Lower leg skin (tissue), 3 donors: ENCODE data around the gene DGUOK.

Experiments used
- CTCF ChIP-seq, 3 donors: fragments of 450-650 bp; IDR thresholded peaks; one replicate each; pipeline ENCODE4 v1.5.1; 2016; ENCODE audit warnings: antibody characterized with exemption in 3 of 3, mild to moderate bottlenecking in 3 of 3, moderate library complexity in 2 of 3
- POLR2A ChIP-seq, 2 donors: fragments of 450-650 bp; IDR thresholded peaks; one replicate each; pipeline ENCODE4 v1.6.1; 2016 to 2017; ENCODE audit warnings: antibody characterized with exemption in 2 of 2, mild to moderate bottlenecking in 1 of 2, moderate library complexity in 1 of 2

- TF ChIP-seq CTCF (IDR thresholded peaks at IDR 0.05) (no peak), POLR2A (IDR thresholded peaks at IDR 0.05) (no peak)
Observed at GRCh38 chr2:73937899-73938298, 11.2 kb downstream of the DGUOK start.
